Measurements from ENCODE around the gene MRGPRD. TPM values are rescaled to one million over a fixed set of nuclear protein-coding genes. Genes with fewer than 3 reads are reported as not detected.

The MRGPRD gene
- total and polyA plus RNA-seq, 2 of the 8 experiments (the other 6 are each of a cell fraction or from before 2014, with no cell fraction given) = not detected

DNA sequence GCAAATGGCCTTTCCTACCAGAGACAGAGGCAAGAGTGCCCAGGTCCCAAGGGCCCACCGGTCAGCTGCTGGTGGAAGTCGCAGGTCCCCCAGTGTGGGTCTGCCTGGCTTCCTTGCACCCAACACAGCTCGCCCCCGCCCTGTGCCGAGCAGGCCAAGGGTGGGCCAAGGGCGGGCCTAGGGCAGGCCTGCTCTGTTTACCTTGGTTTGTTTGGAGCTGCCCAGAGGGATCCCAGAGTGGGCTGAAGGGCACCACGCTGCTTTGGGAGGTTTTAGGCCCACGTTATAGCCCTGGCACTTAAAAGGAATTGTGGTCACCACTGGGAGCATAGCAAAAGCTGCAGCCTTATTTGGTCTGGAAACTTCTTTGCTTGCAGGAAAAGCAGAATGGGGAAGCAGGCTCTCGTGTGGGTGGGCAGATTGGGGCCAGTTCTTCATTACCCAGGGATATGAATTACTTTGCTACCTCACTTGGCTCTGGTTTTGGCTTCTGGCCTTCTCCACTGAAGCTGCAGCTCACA, 38.0 kb downstream of the MRGPRD start (continued):
- TF ChIP-seq, protein P1, sequence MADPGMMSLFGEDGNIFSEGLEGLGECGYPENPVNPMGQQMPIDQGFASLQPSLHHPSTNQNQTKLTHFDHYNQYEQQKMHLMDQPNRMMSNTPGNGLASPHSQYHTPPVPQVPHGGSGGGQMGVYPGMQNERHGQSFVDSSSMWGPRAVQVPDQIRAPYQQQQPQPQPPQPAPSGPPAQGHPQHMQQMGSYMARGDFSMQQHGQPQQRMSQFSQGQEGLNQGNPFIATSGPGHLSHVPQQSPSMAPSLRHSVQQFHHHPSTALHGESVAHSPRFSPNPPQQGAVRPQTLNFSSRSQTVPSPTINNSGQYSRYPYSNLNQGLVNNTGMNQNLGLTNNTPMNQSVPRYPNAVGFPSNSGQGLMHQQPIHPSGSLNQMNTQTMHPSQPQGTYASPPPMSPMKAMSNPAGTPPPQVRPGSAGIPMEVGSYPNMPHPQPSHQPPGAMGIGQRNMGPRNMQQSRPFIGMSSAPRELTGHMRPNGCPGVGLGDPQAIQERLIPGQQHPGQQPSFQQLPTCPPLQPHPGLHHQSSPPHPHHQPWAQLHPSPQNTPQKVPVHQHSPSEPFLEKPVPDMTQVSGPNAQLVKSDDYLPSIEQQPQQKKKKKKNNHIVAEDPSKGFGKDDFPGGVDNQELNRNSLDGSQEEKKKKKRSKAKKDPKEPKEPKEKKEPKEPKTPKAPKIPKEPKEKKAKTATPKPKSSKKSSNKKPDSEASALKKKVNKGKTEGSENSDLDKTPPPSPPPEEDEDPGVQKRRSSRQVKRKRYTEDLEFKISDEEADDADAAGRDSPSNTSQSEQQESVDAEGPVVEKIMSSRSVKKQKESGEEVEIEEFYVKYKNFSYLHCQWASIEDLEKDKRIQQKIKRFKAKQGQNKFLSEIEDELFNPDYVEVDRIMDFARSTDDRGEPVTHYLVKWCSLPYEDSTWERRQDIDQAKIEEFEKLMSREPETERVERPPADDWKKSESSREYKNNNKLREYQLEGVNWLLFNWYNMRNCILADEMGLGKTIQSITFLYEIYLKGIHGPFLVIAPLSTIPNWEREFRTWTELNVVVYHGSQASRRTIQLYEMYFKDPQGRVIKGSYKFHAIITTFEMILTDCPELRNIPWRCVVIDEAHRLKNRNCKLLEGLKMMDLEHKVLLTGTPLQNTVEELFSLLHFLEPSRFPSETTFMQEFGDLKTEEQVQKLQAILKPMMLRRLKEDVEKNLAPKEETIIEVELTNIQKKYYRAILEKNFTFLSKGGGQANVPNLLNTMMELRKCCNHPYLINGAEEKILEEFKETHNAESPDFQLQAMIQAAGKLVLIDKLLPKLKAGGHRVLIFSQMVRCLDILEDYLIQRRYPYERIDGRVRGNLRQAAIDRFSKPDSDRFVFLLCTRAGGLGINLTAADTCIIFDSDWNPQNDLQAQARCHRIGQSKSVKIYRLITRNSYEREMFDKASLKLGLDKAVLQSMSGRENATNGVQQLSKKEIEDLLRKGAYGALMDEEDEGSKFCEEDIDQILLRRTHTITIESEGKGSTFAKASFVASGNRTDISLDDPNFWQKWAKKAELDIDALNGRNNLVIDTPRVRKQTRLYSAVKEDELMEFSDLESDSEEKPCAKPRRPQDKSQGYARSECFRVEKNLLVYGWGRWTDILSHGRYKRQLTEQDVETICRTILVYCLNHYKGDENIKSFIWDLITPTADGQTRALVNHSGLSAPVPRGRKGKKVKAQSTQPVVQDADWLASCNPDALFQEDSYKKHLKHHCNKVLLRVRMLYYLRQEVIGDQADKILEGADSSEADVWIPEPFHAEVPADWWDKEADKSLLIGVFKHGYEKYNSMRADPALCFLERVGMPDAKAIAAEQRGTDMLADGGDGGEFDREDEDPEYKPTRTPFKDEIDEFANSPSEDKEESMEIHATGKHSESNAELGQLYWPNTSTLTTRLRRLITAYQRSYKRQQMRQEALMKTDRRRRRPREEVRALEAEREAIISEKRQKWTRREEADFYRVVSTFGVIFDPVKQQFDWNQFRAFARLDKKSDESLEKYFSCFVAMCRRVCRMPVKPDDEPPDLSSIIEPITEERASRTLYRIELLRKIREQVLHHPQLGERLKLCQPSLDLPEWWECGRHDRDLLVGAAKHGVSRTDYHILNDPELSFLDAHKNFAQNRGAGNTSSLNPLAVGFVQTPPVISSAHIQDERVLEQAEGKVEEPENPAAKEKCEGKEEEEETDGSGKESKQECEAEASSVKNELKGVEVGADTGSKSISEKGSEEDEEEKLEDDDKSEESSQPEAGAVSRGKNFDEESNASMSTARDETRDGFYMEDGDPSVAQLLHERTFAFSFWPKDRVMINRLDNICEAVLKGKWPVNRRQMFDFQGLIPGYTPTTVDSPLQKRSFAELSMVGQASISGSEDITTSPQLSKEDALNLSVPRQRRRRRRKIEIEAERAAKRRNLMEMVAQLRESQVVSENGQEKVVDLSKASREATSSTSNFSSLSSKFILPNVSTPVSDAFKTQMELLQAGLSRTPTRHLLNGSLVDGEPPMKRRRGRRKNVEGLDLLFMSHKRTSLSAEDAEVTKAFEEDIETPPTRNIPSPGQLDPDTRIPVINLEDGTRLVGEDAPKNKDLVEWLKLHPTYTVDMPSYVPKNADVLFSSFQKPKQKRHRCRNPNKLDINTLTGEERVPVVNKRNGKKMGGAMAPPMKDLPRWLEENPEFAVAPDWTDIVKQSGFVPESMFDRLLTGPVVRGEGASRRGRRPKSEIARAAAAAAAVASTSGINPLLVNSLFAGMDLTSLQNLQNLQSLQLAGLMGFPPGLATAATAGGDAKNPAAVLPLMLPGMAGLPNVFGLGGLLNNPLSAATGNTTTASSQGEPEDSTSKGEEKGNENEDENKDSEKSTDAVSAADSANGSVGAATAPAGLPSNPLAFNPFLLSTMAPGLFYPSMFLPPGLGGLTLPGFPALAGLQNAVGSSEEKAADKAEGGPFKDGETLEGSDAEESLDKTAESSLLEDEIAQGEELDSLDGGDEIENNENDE (IDR thresholded peaks at IDR 0.05; ENCODE audit: insufficient replicate concordance, low read length) = no peak
- TF ChIP-seq, protein P2, sequence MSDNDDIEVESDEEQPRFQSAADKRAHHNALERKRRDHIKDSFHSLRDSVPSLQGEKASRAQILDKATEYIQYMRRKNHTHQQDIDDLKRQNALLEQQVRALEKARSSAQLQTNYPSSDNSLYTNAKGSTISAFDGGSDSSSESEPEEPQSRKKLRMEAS (IDR thresholded peaks at IDR 0.05) = no peak
- no peak for TF ChIP-seq TAF7 (optimal IDR thresholded peaks at IDR 0.05; ENCODE audit: borderline replicate concordance, low read depth, low read length)
- no peak for TF ChIP-seq SAP30 (IDR thresholded peaks at IDR 0.05; ENCODE audit: insufficient read depth, insufficient replicate concordance, low read length)
- TF ChIP-seq KDM5A (IDR thresholded peaks at IDR 0.05; ENCODE audit: low read length) = no peak

All from H1 (cell line).